Stimulated activated CD4-positive, alpha-beta T cell treated with anti-CD3 and anti-CD28 coated beads, Interleukin-2, amount 100 ng/mL, for 48 hours (primary cell): ENCODE measurements around the gene UPK2.

Experiments used
- DNase-seq, 2 donors: peaks; one replicate each; pipeline ENCODE4 v3.0.0-alpha.2; 2020

UPK2 gene

GRCh38 chr11:118918128-118918685, 37.9 kb upstream of the UPK2 start:
- no peak for DNase-seq

GRCh38 chr11:118918686-118919280, 37.3 kb upstream of the UPK2 start:
- no peak for DNase-seq

GRCh38 chr11:118921121-118921928, 34.8 kb upstream of the UPK2 start:
- DNase-seq, result no peak

GRCh38 chr11:118921929-118922744, 34.0 kb upstream of the UPK2 start:
- no peak for DNase-seq

- DNase-seq, result no peak
Observed at GRCh38 chr11:118922745-118923627, 33.1 kb upstream of the UPK2 start.

- DNase-seq, result no peak
Observed at GRCh38 chr11:118923721-118924587, 32.1 kb upstream of the UPK2 start.

GRCh38 chr11:118924591-118925585, 31.2 kb upstream of the UPK2 start:
- no peak for DNase-seq

- DNase-seq, result no peak
Observed at GRCh38 chr11:118927554-118928100, 28.5 kb upstream of the UPK2 start.

GRCh38 chr11:118928101-118928869, 27.8 kb upstream of the UPK2 start:
- DNase-seq, result peak; percentile 91 to 92

GRCh38 chr11:118928870-118929500, 27.1 kb upstream of the UPK2 start:
- DNase-seq, result no peak

GRCh38 chr11:118929501-118930093, 26.5 kb upstream of the UPK2 start:
- peak; percentile 60 to 63 for DNase-seq

- DNase-seq, result peak; percentile 90 to 91
Observed at GRCh38 chr11:118930094-118930712, 25.9 kb upstream of the UPK2 start.

- DNase-seq, result no peak
Observed at GRCh38 chr11:118931571-118931970, 24.5 kb upstream of the UPK2 start.

- no peak for DNase-seq
Observed at GRCh38 chr11:118933486-118933885, 22.6 kb upstream of the UPK2 start.

- DNase-seq, result no peak
Observed at GRCh38 chr11:118935376-118935775, 20.7 kb upstream of the UPK2 start.

- DNase-seq, result no peak
Observed at GRCh38 chr11:118938491-118939403, 17.4 kb upstream of the UPK2 start.
